GM18511 (cell line): ENCODE data around the gene POLE4.

Experiments used
- ATAC-seq: cut with Tn5 transposase; IDR thresholded peaks from one replicate; pipeline ENCODE4 v1.9.1; 2021; ENCODE audit warnings: mild to moderate bottlenecking, moderate library complexity; ENCODE audit not compliant: unreplicated experiment

Gene POLE4

DNA sequence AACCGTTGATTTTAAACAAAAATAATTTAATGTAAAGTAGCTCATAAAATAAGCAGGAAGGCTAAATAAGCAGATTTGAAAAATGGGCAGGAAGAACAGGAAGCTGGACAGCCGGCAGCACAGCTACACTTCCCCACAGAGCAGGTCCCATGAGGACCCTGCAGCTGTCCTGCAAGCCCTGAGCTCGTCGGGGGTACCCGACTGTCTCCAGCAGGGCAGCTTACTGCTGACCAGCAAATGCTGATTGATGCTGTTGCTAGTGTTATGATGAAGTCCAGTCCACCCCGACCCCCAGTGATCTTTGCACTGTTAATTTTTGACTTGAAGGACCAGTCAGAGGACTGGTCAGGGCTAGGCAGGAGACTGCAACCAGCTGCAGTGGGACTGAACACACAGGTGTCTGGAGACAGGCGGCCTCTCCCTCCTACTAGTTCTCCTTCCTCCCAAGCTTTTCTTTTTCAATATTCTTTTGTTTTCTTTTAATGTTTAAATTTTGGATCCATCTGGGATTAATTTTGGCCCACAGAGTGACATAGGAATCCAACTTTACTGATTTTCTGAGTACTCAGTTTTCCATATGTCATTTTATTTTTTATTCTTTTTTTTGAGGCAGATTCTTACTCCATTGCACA, 27.7 kb downstream of the POLE4 start:
- no peak for ATAC-seq

GRCh38 chr2:74991977-74992376, 33.5 kb downstream of the POLE4 start:
- ATAC-seq, result no peak

GRCh38 chr2:74999468-74999867, 41.0 kb downstream of the POLE4 start:
- ATAC-seq, result no peak

DNA sequence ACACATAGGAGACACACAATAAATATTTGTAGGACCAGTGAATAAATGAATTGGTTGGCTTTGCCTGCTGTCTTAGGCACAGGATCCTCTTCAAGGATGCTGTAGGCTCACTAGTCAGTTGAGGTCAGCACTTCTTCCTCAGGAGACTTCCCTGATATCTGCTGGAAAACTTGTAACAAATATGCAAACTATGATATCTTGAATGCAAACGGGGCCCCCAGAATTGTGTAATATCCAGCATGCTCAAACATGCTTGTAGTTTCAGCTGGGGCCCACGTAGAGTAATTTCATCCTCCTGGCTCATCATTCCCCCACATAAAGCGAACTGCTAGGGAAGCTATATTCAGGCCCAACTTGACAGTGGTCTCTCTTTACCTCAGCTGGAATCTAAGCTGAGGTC, 43.6 kb downstream of the POLE4 start:
- ATAC-seq, result no peak

DNA sequence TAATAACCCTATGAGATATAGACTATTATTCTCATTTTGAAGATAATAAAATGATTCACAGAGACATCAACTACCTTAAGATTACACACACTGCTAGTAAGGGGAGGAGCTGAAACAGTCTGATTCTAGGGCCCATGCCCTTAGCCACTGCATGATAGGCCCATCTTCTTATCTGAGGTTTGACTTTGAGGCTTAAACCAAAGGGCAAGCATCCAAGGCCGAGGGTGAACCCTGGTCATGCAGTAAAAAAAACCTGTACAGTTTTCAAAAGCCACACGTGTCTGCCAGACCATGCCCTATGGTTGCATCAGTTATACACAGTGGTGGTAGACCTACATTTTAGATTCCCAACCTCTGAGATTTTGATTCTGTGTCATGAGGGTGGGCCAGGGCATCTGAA, 44.8 kb downstream of the POLE4 start:
- ATAC-seq, result no peak

GRCh38 chr2:75003773-75004172, 45.3 kb downstream of the POLE4 start:
- no peak for ATAC-seq

- ATAC-seq, result no peak
Measured at GRCh38 chr2:75006041-75006440, 47.6 kb downstream of the POLE4 start.

DNA sequence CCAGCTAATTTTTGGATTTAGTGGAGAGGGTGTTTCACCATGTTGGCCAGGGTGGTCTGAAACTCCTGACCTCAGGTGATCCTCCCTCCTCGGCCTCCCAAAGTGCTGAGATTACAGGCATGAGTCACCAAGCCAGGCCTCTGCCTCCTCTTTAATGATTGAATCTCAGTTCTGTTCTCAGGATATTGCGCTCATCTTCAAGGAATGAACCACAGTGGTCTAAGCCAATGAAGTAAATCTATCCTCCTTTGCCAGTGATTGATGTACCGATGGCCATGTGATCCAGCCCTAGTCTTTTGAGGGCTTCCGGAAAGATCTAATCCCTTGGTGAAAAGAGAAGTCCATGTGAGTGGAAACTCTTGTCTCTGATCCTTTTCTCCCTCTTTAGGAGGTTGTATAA, 48.6 kb downstream of the POLE4 start:
- ATAC-seq, result no peak

- ATAC-seq, result no peak
Measured at GRCh38 chr2:75007819-75008218, 49.4 kb downstream of the POLE4 start.

DNA sequence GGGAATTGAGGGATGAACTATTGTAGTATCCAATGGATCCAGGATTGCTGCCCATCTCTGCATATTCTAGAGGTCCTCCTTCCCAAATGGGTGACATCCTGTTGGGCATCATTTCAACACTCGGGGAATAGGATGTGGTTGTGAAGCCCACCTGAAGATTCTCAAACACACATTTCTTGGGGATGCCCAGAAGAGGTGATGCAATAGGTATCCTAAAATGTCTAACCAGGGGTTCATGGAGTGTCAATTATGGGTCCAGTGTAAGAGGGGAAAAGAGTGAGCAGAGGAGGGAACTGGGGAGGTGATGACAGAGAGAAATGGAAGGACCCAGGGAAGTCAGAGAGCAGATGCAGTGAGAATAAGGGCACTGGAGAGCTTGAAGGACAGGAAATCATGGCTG, 52.1 kb downstream of the POLE4 start:
- no peak for ATAC-seq

GRCh38 chr2:75012080-75012479, 53.6 kb downstream of the POLE4 start:
- no peak for ATAC-seq

DNA sequence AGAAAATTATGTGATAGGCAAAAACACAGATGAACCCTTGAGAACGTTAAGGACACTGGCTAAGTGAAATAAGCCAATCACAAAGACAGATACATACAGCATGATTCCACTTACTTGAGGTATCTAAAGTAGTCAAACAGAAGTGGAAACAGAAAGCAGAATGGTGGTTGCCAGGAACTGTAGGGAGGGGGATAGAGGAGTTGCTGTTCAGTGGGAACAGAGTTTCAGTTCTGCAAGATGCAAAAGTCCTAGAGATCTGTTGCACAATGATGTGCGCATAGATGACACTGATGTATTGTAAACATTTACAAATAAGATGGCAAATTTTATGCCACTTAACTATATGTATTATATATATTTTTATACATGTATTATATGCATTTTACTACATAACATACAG, 59.7 kb downstream of the POLE4 start:
- ATAC-seq, result no peak
